Right ventricle myocardium inferior (tissue), 1 donor: Measurements from ENCODE around the gene CHCHD6. TPM values are rescaled to one million over a fixed set of nuclear protein-coding genes. Genes with fewer than 3 reads are reported as not detected.
A peak's percentile ranks its signal among the peaks of the same experiment; 100 is the strongest.

Source experiments
- ATAC-seq: fragments of 200-7000 bp; cut with Tn5 transposase; one replicate; pipeline ENCODE4 v1.9.1; 2020; ENCODE audit warnings: mild to moderate bottlenecking, moderate library complexity
- DNase-seq: peaks from one replicate; pipeline ENCODE4 v3.0.0; 2021; ENCODE audit errors: missing footprints
- intact Hi-C: fragments of 100-400 bp; cut with DNase I; formaldehyde crosslinking; loops from one replicate; pipeline ENCODE4 v1.11.0; 2022
- total RNA-seq: library from RNA; stranded (reverse); fragmentation: NEBNext Ultra II Directional; extraction: Animal tissue kit (Norgen Biotek cat#: 25700); gene quantifications from one replicate; pipeline ENCODE4 v1.2.1, GENCODE V29; 2021
- donor health status: DM: no; HTN: yes; CAD: no; lungs with severe emphysema.

Gene CHCHD6
- total RNA-seq, 1 donor from 2014 or later: 11.7 TPM

GRCh38 chr3:126859415-126860246, 155.6 kb downstream of the CHCHD6 start:
- no peak for DNase-seq
- no peak for ATAC-seq
- intact Hi-C loops: no loop called here

- no peak for DNase-seq
- intact Hi-C loops: no loop called here
- no peak for ATAC-seq
Observed at GRCh38 chr3:126865736-126866135, 161.7 kb downstream of the CHCHD6 start.

- ATAC-seq: no peak
- DNase-seq: no peak
- intact Hi-C loops: no loop called here
Observed at GRCh38 chr3:126866175-126866759, 162.2 kb downstream of the CHCHD6 start.

GRCh38 chr3:126867190-126867862, 163.3 kb downstream of the CHCHD6 start:
- no peak for ATAC-seq
- DNase-seq: no peak
- intact Hi-C loops: no loop called here

- DNase-seq (no peak), ATAC-seq (no peak)
- intact Hi-C loops: no loop called here
Observed at GRCh38 chr3:126867863-126868200, 163.8 kb downstream of the CHCHD6 start.

GRCh38 chr3:126870608-126871210, 166.7 kb downstream of the CHCHD6 start:
- intact Hi-C loops: no loop called here
- peak; percentile 84 for ATAC-seq
- DNase-seq: no peak

- DNase-seq (no peak), ATAC-seq (no peak)
- intact Hi-C loops: no loop called here
Observed at GRCh38 chr3:126872701-126873342, 168.8 kb downstream of the CHCHD6 start.

GRCh38 chr3:126873416-126873815, 169.4 kb downstream of the CHCHD6 start:
- ATAC-seq (no peak), DNase-seq (no peak)
- intact Hi-C loops: no loop called here

GRCh38 chr3:126878664-126879063, 174.6 kb downstream of the CHCHD6 start:
- intact Hi-C loops: no loop called here
- DNase-seq: no peak
- no peak for ATAC-seq

- no peak for ATAC-seq
- intact Hi-C loops: no loop called here
- DNase-seq: no peak
Observed at GRCh38 chr3:126880901-126881300, 176.9 kb downstream of the CHCHD6 start.

- no peak for ATAC-seq
- no peak for DNase-seq
- intact Hi-C loops: no loop called here
Observed at GRCh38 chr3:126881861-126882260, 177.8 kb downstream of the CHCHD6 start.

- intact Hi-C loops: no loop called here
- ATAC-seq (peak; percentile 64), DNase-seq (peak; percentile 67)
Observed at GRCh38 chr3:126883241-126883640, 179.2 kb downstream of the CHCHD6 start.

GRCh38 chr3:126885425-126885824, 181.4 kb downstream of the CHCHD6 start:
- ATAC-seq (no peak), DNase-seq (no peak)
- intact Hi-C loops: loop anchor here (1.0 kb wide), 1 partner anchor 31 kb away; no protein-coding TSS in a partner anchor

GRCh38 chr3:126886217-126886616, 182.2 kb downstream of the CHCHD6 start:
- ATAC-seq (no peak), DNase-seq (no peak)
- intact Hi-C loops: no loop called here

GRCh38 chr3:126887686-126888085, 183.6 kb downstream of the CHCHD6 start:
- ATAC-seq: no peak
- DNase-seq: no peak
- intact Hi-C loops: no loop called here

- ATAC-seq (no peak), DNase-seq (no peak)
- intact Hi-C loops: no loop called here
Observed at GRCh38 chr3:126888186-126888760, 184.2 kb downstream of the CHCHD6 start.

- DNase-seq: no peak
- intact Hi-C loops: no loop called here
- no peak for ATAC-seq
Observed at GRCh38 chr3:126889276-126890201, 185.5 kb downstream of the CHCHD6 start.

GRCh38 chr3:126891141-126891540, 187.1 kb downstream of the CHCHD6 start:
- no peak for DNase-seq
- intact Hi-C loops: no loop called here
- no peak for ATAC-seq
